Neural cell (in vitro differentiated cells): Measurements from ENCODE around the gene TEX54.

Experiments used
- EP300 ChIP-seq: fragments of 450-650 bp; conservative IDR thresholded peaks from 2 replicates; pipeline ENCODE4 v1.6.1; 2014; ENCODE audit warnings: antibody characterized with exemption, mild to moderate bottlenecking, moderate library complexity; ENCODE audit not compliant: poor library complexity, severe bottlenecking
- EZH2 ChIP-seq: fragments of 200-600, 300-800 bp; shearing (Covaris generic), sonication (generic); IDR thresholded peaks from 2 replicates; pipeline ENCODE4 v1.6.1; 2014; ENCODE audit warnings: antibody characterized with exemption, low read length, borderline replicate concordance, mild to moderate bottlenecking; ENCODE audit not compliant: insufficient read depth, poor library complexity, severe bottlenecking
- MXI1 ChIP-seq: fragments of 450-650 bp; conservative IDR thresholded peaks from 2 replicates; pipeline ENCODE4 v1.6.1; 2014; ENCODE audit warnings: antibody characterized with exemption, mild to moderate bottlenecking; ENCODE audit not compliant: poor library complexity, severe bottlenecking
- POLR2AphosphoS5 ChIP-seq: IDR thresholded peaks from 2 replicates; pipeline ENCODE4 v1.6.1; 2012
- REST ChIP-seq: IDR thresholded peaks from 2 replicates; pipeline ENCODE4 v1.6.1; 2012; ENCODE audit warnings: borderline replicate concordance
- SMC3 ChIP-seq: fragments of 450-650 bp; conservative IDR thresholded peaks from 2 replicates; pipeline ENCODE4 v1.6.1; 2014; ENCODE audit warnings: antibody characterized with exemption, mild to moderate bottlenecking, moderate library complexity; ENCODE audit not compliant: poor library complexity
- TAF1 ChIP-seq: IDR thresholded peaks from 2 replicates; pipeline ENCODE4 v1.6.1; 2012; ENCODE audit warnings: low read depth
- TF ChIP-seq, protein P1 (sequence below): fragments of 450-650 bp; IDR thresholded peaks from 2 replicates; pipeline ENCODE4 v1.5.1; 2014; ENCODE audit warnings: antibody characterized with exemption, mild to moderate bottlenecking, moderate library complexity; ENCODE audit not compliant: poor library complexity, severe bottlenecking

DNA sequence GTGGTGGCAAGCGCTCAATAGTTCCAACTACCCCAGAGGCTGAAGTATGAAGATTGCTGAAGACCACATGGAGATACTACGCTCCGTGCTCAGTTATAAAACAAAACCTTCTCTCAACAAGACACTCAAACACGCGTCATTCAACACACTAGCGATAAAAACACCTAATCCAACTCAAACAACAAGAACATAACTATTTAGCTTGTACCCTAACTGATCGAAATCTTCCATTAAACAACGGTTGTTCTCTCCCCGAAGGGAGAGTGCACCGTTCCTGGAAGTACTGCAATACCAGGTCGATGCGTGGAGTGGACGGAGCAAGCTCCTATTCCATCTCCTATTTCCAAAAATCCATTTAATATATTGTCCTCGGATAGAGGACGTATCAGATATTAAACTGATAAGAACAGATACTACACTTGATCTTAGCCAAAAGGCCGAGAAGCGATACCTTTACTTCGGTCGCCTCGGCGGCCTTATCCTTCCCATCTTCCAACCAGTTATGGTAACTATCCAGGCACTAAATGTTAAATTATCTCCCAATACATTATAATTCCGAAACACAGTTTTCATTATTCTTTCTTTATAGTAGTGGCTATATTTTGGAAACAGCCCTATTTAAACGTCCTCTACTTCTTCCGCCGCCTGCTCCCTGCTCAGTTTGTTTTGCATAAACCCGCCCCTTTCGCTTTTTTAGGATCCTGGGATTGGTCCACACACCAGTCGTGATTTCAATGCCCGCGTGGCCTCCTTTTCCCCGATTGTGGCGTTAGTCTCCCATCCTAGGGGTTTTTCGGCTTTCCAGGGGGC lies 8.9 kb upstream of the TEX54 start:
- no peak for TF ChIP-seq EZH2
- TF ChIP-seq, protein P1, sequence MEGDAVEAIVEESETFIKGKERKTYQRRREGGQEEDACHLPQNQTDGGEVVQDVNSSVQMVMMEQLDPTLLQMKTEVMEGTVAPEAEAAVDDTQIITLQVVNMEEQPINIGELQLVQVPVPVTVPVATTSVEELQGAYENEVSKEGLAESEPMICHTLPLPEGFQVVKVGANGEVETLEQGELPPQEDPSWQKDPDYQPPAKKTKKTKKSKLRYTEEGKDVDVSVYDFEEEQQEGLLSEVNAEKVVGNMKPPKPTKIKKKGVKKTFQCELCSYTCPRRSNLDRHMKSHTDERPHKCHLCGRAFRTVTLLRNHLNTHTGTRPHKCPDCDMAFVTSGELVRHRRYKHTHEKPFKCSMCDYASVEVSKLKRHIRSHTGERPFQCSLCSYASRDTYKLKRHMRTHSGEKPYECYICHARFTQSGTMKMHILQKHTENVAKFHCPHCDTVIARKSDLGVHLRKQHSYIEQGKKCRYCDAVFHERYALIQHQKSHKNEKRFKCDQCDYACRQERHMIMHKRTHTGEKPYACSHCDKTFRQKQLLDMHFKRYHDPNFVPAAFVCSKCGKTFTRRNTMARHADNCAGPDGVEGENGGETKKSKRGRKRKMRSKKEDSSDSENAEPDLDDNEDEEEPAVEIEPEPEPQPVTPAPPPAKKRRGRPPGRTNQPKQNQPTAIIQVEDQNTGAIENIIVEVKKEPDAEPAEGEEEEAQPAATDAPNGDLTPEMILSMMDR, result peak; percentile 15
- peak; percentile 100 for TF ChIP-seq POLR2AphosphoS5
- TF ChIP-seq MXI1, result peak; percentile 94
- TF ChIP-seq EP300, result peak; percentile 92
- TF ChIP-seq TAF1, result peak; percentile 30
- TF ChIP-seq SMC3, result peak; percentile 36
- peak; percentile 88 for TF ChIP-seq REST
